Lower leg skin (tissue), 3 donors: ENCODE data around the gene AGPAT4.

Experiments used
- CTCF ChIP-seq, 3 donors: fragments of 450-650 bp; IDR thresholded peaks; one replicate each; pipeline ENCODE4 v1.5.1; 2016; ENCODE audit warnings: antibody characterized with exemption in 3 of 3, mild to moderate bottlenecking in 3 of 3, moderate library complexity in 2 of 3
- POLR2A ChIP-seq, 2 donors: fragments of 450-650 bp; IDR thresholded peaks; one replicate each; pipeline ENCODE4 v1.6.1; 2016 to 2017; ENCODE audit warnings: antibody characterized with exemption in 2 of 2, mild to moderate bottlenecking in 1 of 2, moderate library complexity in 1 of 2

GRCh38 chr6:161082215-161082614 lies 191.6 kb downstream of the AGPAT4 start:
- TF ChIP-seq CTCF (IDR thresholded peaks at IDR 0.05) (no peak), POLR2A (IDR thresholded peaks at IDR 0.05) (no peak)
